HEK293 (cell line): ENCODE measurements around the gene TRIM56.
A peak's percentile ranks its signal among the peaks of the same experiment; 100 is the strongest.

Experiments used
- HIC1 ChIP-seq: fragments of 450-650 bp; formaldehyde crosslinking; IDR thresholded peaks from 2 replicates; pipeline ENCODE4 v1.5.1; 2016; ENCODE audit warnings: missing biosample characterization, missing genetic modification characterization
- KLF17 ChIP-seq: fragments of 450-650 bp; formaldehyde crosslinking; IDR thresholded peaks from 2 replicates; pipeline ENCODE4 v1.5.1; 2016; ENCODE audit warnings: missing biosample characterization, missing genetic modification characterization
- KLF8 ChIP-seq: fragments of 450-650 bp; formaldehyde crosslinking; IDR thresholded peaks from 2 replicates; pipeline ENCODE4 v1.5.1; 2016; ENCODE audit warnings: missing biosample characterization, missing genetic modification characterization
- PATZ1 ChIP-seq: fragments of 450-650 bp; formaldehyde crosslinking; IDR thresholded peaks from 2 replicates; pipeline ENCODE4 v1.5.1; 2016; ENCODE audit warnings: missing biosample characterization, missing genetic modification characterization
- SP7 ChIP-seq: fragments of 450-650 bp; formaldehyde crosslinking; IDR thresholded peaks from 2 replicates; pipeline ENCODE4 v1.5.1; 2016; ENCODE audit warnings: missing biosample characterization, missing genetic modification characterization
- ZBTB20 ChIP-seq: fragments of 450-650 bp; formaldehyde crosslinking; IDR thresholded peaks from 2 replicates; pipeline ENCODE4 v1.5.1; 2016; ENCODE audit warnings: missing biosample characterization, missing genetic modification characterization
- ZBTB21 ChIP-seq: fragments of 450-650 bp; formaldehyde crosslinking; IDR thresholded peaks from 2 replicates; pipeline ENCODE4 v1.5.1; 2017; ENCODE audit warnings: missing biosample characterization, missing genetic modification characterization
- ZBTB26 ChIP-seq: fragments of 450-650 bp; formaldehyde crosslinking; optimal IDR thresholded peaks from 2 replicates; pipeline ENCODE3; 2016; ENCODE audit warnings: missing biosample characterization, mild to moderate bottlenecking, missing genetic modification characterization
- ZEB2 ChIP-seq: fragments of 450-650 bp; formaldehyde crosslinking; IDR thresholded peaks from 2 replicates; pipeline ENCODE4 v1.5.1; 2016; ENCODE audit warnings: missing biosample characterization, missing genetic modification characterization
- ZFHX2 ChIP-seq: fragments of 450-650 bp; formaldehyde crosslinking; conservative IDR thresholded peaks from 2 replicates; pipeline ENCODE4 v1.5.1; 2016; ENCODE audit warnings: missing biosample characterization, missing genetic modification characterization
- ZNF18 ChIP-seq: fragments of 450-650 bp; formaldehyde crosslinking; IDR thresholded peaks from 2 replicates; pipeline ENCODE4 v1.5.1; 2016; ENCODE audit warnings: missing biosample characterization, missing genetic modification characterization
- ZNF24 ChIP-seq: fragments of 450-650 bp; formaldehyde crosslinking; IDR thresholded peaks from 2 replicates; pipeline ENCODE4 v1.5.1; 2016; ENCODE audit warnings: missing biosample characterization, missing genetic modification characterization
- ZNF266 ChIP-seq: fragments of 450-650 bp; formaldehyde crosslinking; IDR thresholded peaks from 2 replicates; pipeline ENCODE4 v1.5.1; 2016; ENCODE audit warnings: missing biosample characterization, missing genetic modification characterization, low read depth
- ZNF324 ChIP-seq: fragments of 450-650 bp; formaldehyde crosslinking; IDR thresholded peaks from 2 replicates; pipeline ENCODE4 v1.5.1; 2016; ENCODE audit warnings: missing biosample characterization, missing genetic modification characterization
- ZNF37A ChIP-seq: fragments of 450-650 bp; IDR thresholded peaks from 2 replicates; pipeline ENCODE4 v1.5.1; 2018; ENCODE audit warnings: missing biosample characterization, missing genetic modification characterization
- ZNF391 ChIP-seq: fragments of 450-650 bp; formaldehyde crosslinking; IDR thresholded peaks from 2 replicates; pipeline ENCODE4 v1.5.1; 2016; ENCODE audit warnings: low read depth, missing biosample characterization, missing genetic modification characterization, borderline replicate concordance
- ZNF394 ChIP-seq: fragments of 450-650 bp; formaldehyde crosslinking; IDR thresholded peaks from 2 replicates; pipeline ENCODE4 v1.5.1; 2016; ENCODE audit warnings: missing biosample characterization, missing genetic modification characterization, mild to moderate bottlenecking, moderate library complexity, borderline replicate concordance
- ZNF398 ChIP-seq: fragments of 450-650 bp; formaldehyde crosslinking; IDR thresholded peaks from 2 replicates; pipeline ENCODE4 v1.5.1; 2017; ENCODE audit warnings: missing biosample characterization, missing genetic modification characterization
- ZNF501 ChIP-seq: fragments of 450-650 bp; formaldehyde crosslinking; IDR thresholded peaks from 2 replicates; pipeline ENCODE4 v1.5.1; 2016; ENCODE audit warnings: missing biosample characterization, missing genetic modification characterization
- ZNF558 ChIP-seq: fragments of 450-650 bp; formaldehyde crosslinking; IDR thresholded peaks from 2 replicates; pipeline ENCODE4 v1.5.1; 2016; ENCODE audit warnings: missing biosample characterization, missing genetic modification characterization
- ZNF580 ChIP-seq: fragments of 450-650 bp; formaldehyde crosslinking; IDR thresholded peaks from 2 replicates; pipeline ENCODE4 v1.5.1; 2016; ENCODE audit warnings: missing biosample characterization, missing genetic modification characterization
- ZNF600 ChIP-seq: fragments of 450-650 bp; formaldehyde crosslinking; IDR thresholded peaks from 2 replicates; pipeline ENCODE4 v1.5.1; 2016; ENCODE audit warnings: missing biosample characterization, missing genetic modification characterization
- ZNF623 ChIP-seq: fragments of 450-650 bp; formaldehyde crosslinking; IDR thresholded peaks from 2 replicates; pipeline ENCODE4 v1.5.1; 2016; ENCODE audit warnings: missing biosample characterization, missing genetic modification characterization
- ZNF629 ChIP-seq: fragments of 450-650 bp; formaldehyde crosslinking; IDR thresholded peaks from 2 replicates; pipeline ENCODE4 v1.5.1; 2017; ENCODE audit warnings: missing biosample characterization, missing genetic modification characterization
- ZNF639 ChIP-seq: fragments of 450-650 bp; formaldehyde crosslinking; IDR thresholded peaks from 2 replicates; pipeline ENCODE4 v1.5.1; 2016; ENCODE audit warnings: missing biosample characterization, missing genetic modification characterization
- ZNF660 ChIP-seq: fragments of 450-650 bp; IDR thresholded peaks from 2 replicates; pipeline ENCODE4 v1.5.1; 2018; ENCODE audit warnings: missing biosample characterization, mild to moderate bottlenecking, missing genetic modification characterization
- ZNF792 ChIP-seq: fragments of 450-650 bp; formaldehyde crosslinking; IDR thresholded peaks from 2 replicates; pipeline ENCODE4 v1.5.1; 2016; ENCODE audit warnings: missing biosample characterization, missing genetic modification characterization

Gene TRIM56

GRCh38 chr7:101099969-101100781 is 14.9 kb downstream of the TRIM56 start (continued):
- TF ChIP-seq ZBTB26 (tag by site-specific recombination) (peak; percentile 14), HIC1 (tag by site-specific recombination) (peak; percentile 88), KLF8 (tag by site-specific recombination) (peak; percentile 63), ZNF18 (no peak), ZNF24 (tag by site-specific recombination) (0 out of 2 replicates have a peak, but pooled peaks have one; percentile 68), ZNF580 (no peak), ZNF324 (tag by site-specific recombination) (peak; percentile 65; the same call in 1 of the 2 replicates), ZNF660 (peak; percentile 94), ZNF629 (tag by site-specific recombination) (peak; percentile 65), ZNF501 (tag by site-specific recombination) (0 out of 2 replicates have a peak, but pooled peaks have one; percentile 52), ZNF266 (tag by site-specific recombination) (no peak), ZNF558 (tag by site-specific recombination) (peak; percentile 63; the same call in 1 of the 2 replicates), ZFHX2 (tag by site-specific recombination) (peak; percentile 53), ZNF398 (tag by site-specific recombination) (peak; percentile 81), ZEB2 (peak; percentile 74), SP7 (tag by site-specific recombination) (peak; percentile 83), ZNF37A (no peak), KLF17 (tag by site-specific recombination) (peak; percentile 76), ZNF600 (tag by site-specific recombination) (peak; percentile 79), ZBTB20 (no peak), ZNF792 (tag by site-specific recombination) (peak; percentile 16; the same call in 1 of the 2 replicates), ZNF623 (tag by site-specific recombination) (no peak; the same call in 1 of the 2 replicates), ZBTB21 (tag by site-specific recombination) (peak; percentile 66; the same call in 1 of the 2 replicates), ZNF391 (tag by site-specific recombination) (peak; percentile 49; the same call in 1 of the 2 replicates), PATZ1 (tag by site-specific recombination) (peak; percentile 83), ZNF394 (tag by site-specific recombination) (peak; percentile 52; the same call in 1 of the 2 replicates), ZNF639 (peak; percentile 72)
